ENCODE measurements around the gene IPO5.

DNA sequence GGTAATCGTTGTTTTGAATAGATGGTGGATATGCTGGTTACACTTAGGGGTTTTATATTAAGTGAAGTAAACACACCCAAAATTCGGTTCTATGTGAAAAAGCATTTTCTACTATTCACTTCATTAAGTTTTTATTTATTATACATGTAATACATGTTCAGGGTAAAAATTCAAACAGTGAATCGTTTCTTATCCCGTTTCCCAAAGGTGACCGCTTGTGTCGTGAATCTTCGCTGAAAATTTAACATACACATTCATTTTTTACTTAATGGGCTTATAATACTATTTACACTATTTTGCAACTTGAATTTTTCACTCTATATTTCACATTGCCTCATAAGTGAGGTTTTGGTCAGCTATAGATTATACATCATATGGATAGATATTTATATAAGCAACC lies 24.5 kb downstream of the IPO5 start:
- TF ChIP-seq CTCF (IDR thresholded peaks at IDR 0.05) (no peak), POLR2A (IDR thresholded peaks at IDR 0.05) (no peak)

Data from testis (tissue), 2 donors.